Measurements from ENCODE around the gene CAMKV. TPM values are rescaled to one million over a fixed set of nuclear protein-coding genes. Genes with fewer than 3 reads are reported as not detected.

CAMKV gene
- total RNA-seq, 1 donor from 2014 or later: 1.6 TPM

GRCh38 chr3:49903451-49904424 is 34.0 kb upstream of the CAMKV start, which contains the start of gene MST1R:
Gene MST1R (minus strand): TSS chr3:49903873. CDS start chr3:49903609, 264 bp downstream.
- Mint-ChIP-seq H3K4me3 (peak within 1 kb of the TSS; percentile 89), H3K27me3 (no peaks in the 10 kb centered on the region), H3K36me3 (ENCODE audit: low read depth) (peaks cover 1% of the 10 kb centered on the region), H3K27ac (peak within 1 kb of the TSS; percentile 90), H3K9me3 (no peaks in the 10 kb centered on the region), H3K4me1 (peaks cover 31% of the 10 kb centered on the region)
- peak; percentile 98 for DNase-seq
- intact Hi-C loops (cut with micrococcal nuclease): no loop called here

- Mint-ChIP-seq H3K9me3 (no peaks in the 10 kb centered on the region), H3K36me3 (ENCODE audit: low read depth) (no peaks in the 10 kb centered on the region), H3K27me3 (no peaks in the 10 kb centered on the region), H3K4me3 (peak overlapping the region; percentile 89), H3K4me1 (peaks cover 31% of the 10 kb centered on the region), H3K27ac (no peak overlapping the region)
- DNase-seq: no peak
- intact Hi-C loops (cut with micrococcal nuclease): no loop called here
These were observed 33.0 kb upstream of the CAMKV start for GRCh38 chr3:49902511-49903345.

DNA sequence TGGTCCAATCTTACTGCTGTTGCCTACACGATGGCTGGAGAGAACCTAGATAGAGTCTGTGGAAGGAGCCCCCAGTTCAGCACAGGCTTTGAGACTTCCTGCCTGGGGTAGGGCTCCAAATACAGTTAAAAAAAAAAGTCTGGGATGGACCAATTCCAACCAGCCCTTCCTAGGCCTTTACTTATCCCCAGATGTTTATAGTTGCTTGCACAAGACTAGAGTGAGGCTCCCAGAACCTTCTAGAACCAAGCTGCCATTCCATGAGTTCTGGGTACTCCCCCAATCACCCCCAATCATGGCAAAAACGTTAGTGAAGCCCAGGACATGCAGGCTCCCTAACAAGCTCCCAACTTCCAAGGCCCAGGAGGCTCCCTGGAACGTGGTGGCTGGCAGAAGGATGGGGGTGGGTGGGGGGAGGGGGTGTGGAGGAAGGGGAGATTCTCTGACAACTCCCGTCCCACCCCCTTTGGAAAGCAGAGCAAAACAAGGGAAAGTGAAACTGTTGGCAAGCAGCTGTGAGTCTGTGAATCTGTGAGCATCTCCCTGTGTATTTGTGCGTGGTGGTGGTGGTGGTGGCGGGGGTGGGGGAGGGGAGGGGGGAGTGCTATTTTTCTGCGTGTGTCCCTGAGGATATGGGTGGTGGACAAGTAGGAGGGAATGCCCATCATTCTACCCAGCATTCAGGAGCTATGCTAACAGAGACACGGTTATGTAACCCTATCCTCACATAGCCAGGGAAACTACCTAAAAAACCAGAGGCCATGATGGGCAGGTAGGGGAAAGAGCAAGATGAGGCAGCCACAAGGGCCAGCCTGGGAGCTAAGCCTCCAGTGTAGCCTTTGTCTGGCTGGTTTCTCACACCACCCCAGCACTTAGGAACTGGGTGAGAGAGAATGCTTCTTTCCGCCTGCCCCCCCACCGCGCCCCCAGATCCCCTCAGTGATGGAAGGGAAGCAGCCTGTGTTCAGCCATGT is 31.9 kb upstream of the CAMKV start:
- Mint-ChIP-seq H3K27me3 (no peaks in the 10 kb centered on the region), H3K9me3 (no peaks in the 10 kb centered on the region), H3K4me3 (no peak overlapping the region), H3K4me1 (peaks cover 28% of the 10 kb centered on the region), H3K36me3 (ENCODE audit: low read depth) (no peaks in the 10 kb centered on the region), H3K27ac (no peak overlapping the region)
- intact Hi-C loops (cut with micrococcal nuclease): no loop called here
- DNase-seq: peak; percentile 67

DNA sequence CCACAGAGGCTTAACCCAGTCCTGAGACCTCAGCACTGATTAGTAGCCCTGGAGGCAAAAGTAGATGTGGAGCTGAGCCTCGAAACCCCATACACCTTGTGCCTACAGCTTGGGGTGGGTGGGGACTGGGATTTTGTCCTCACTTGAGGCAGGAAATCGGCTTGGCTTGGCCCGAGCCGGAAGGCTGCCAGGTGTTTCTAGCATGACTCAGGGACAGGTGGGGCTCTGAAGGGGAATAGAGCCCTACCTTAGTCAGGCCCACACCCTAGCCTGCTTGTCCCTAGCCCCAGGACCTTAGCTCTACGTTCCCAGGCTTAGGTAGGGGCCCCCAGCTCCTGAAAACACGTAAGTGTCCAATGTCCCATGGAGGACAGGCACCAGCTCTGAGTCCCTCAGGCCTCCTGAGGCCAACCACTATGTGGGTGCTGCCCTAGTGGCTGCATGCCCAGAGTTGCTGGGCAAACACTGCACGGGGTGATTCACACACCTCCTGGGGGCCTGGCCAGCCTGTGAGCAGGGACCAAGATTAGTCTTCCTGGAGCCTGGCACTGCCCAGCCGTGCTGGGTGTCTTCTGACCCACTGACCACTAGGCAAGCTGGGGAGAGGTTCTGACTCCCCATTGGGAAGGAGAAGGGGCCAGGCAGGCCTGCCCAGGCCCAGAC is 30.9 kb upstream of the CAMKV start:
- no peak for DNase-seq
- intact Hi-C loops (cut with micrococcal nuclease): no loop called here
- peaks cover 17% of the 10 kb centered on the region for H3K4me1 Mint-ChIP-seq

GRCh38 chr3:49899815-49900214 is 30.1 kb upstream of the CAMKV start:
- H3K9me3 Mint-ChIP-seq: no peaks in the 10 kb centered on the region
- DNase-seq: no peak
- intact Hi-C loops (cut with micrococcal nuclease): no loop called here
- H3K36me3 Mint-ChIP-seq (ENCODE audit: low read depth): no peaks in the 10 kb centered on the region
- H3K27me3 Mint-ChIP-seq: no peaks in the 10 kb centered on the region
- no peak overlapping the region for H3K4me3 Mint-ChIP-seq
- no peak overlapping the region for H3K27ac Mint-ChIP-seq
- H3K4me1 Mint-ChIP-seq: peaks cover 14% of the 10 kb centered on the region

More for the DNA sequence above, 30.9 kb upstream of the CAMKV start:
- no peaks in the 10 kb centered on the region for H3K36me3 Mint-ChIP-seq (ENCODE audit: low read depth)
- H3K27ac Mint-ChIP-seq: no peak overlapping the region
- no peak overlapping the region for H3K4me3 Mint-ChIP-seq
- H3K9me3 Mint-ChIP-seq: no peaks in the 10 kb centered on the region
- no peaks in the 10 kb centered on the region for H3K27me3 Mint-ChIP-seq

GRCh38 chr3:49898991-49899390 is 29.3 kb upstream of the CAMKV start:
- no peaks in the 10 kb centered on the region for H3K36me3 Mint-ChIP-seq (ENCODE audit: low read depth)
- H3K9me3 Mint-ChIP-seq: no peaks in the 10 kb centered on the region
- no peak overlapping the region for H3K4me3 Mint-ChIP-seq
- no peak for DNase-seq
- intact Hi-C loops (cut with micrococcal nuclease): no loop called here
- H3K27me3 Mint-ChIP-seq: no peaks in the 10 kb centered on the region
- peaks cover 6% of the 10 kb centered on the region for H3K4me1 Mint-ChIP-seq
- no peak overlapping the region for H3K27ac Mint-ChIP-seq

GRCh38 chr3:49896345-49896744 is 26.6 kb upstream of the CAMKV start:
- no peak for DNase-seq
- H3K4me3 Mint-ChIP-seq: no peak overlapping the region
- peaks cover 3% of the 10 kb centered on the region for H3K4me1 Mint-ChIP-seq
- H3K36me3 Mint-ChIP-seq (ENCODE audit: low read depth): no peaks in the 10 kb centered on the region
- no peaks in the 10 kb centered on the region for H3K9me3 Mint-ChIP-seq
- intact Hi-C loops (cut with micrococcal nuclease): no loop called here
- no peaks in the 10 kb centered on the region for H3K27me3 Mint-ChIP-seq
- H3K27ac Mint-ChIP-seq: no peak overlapping the region

GRCh38 chr3:49895791-49896190 is 26.1 kb upstream of the CAMKV start:
- DNase-seq: no peak
- Mint-ChIP-seq H3K27me3 (no peaks in the 10 kb centered on the region), H3K27ac (no peak overlapping the region), H3K9me3 (no peaks in the 10 kb centered on the region), H3K36me3 (ENCODE audit: low read depth) (no peaks in the 10 kb centered on the region), H3K4me3 (no peak overlapping the region), H3K4me1 (no peaks in the 10 kb centered on the region)
- intact Hi-C loops (cut with micrococcal nuclease): no loop called here

GRCh38 chr3:49889296-49889695 is 19.6 kb upstream of the CAMKV start:
- H3K27me3 Mint-ChIP-seq: no peaks in the 10 kb centered on the region

DNA sequence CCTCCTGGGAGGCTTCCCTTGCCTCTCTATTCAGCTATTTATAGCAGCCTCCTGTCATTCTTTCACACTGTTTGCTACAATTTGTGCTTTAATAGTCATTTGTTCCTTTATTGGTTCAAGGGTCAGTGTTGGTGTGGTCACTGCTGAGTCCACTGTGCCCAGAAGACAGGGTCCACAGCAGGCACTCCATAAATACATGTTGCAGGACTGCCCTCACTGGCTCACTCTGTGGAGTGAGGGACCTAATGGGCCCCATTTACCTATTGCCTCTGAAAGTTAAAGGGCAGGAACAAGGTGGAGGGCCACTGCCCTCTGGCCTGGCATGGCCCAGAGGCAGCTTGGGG is 17.2 kb upstream of the CAMKV start:
- intact Hi-C loops (cut with micrococcal nuclease): no loop called here
- H3K4me3 Mint-ChIP-seq: no peak overlapping the region
- H3K27ac Mint-ChIP-seq: no peak overlapping the region
- H3K9me3 Mint-ChIP-seq: no peaks in the 10 kb centered on the region
- H3K36me3 Mint-ChIP-seq (ENCODE audit: low read depth): no peaks in the 10 kb centered on the region
- H3K4me1 Mint-ChIP-seq: no peaks in the 10 kb centered on the region
- peaks cover under 1% of the 10 kb centered on the region for H3K27me3 Mint-ChIP-seq
- DNase-seq: no peak

More at GRCh38 chr3:49889296-49889695, 19.6 kb upstream of the CAMKV start:
- Mint-ChIP-seq H3K27ac (no peak overlapping the region), H3K4me1 (no peaks in the 10 kb centered on the region), H3K36me3 (ENCODE audit: low read depth) (no peaks in the 10 kb centered on the region), H3K9me3 (no peaks in the 10 kb centered on the region), H3K4me3 (no peak overlapping the region)
- DNase-seq: no peak
- intact Hi-C loops (cut with micrococcal nuclease): no loop called here

GRCh38 chr3:49883998-49884397 is 14.3 kb upstream of the CAMKV start:
- H3K4me1 Mint-ChIP-seq: no peaks in the 10 kb centered on the region
- no peaks in the 10 kb centered on the region for H3K36me3 Mint-ChIP-seq (ENCODE audit: low read depth)
- no peak for DNase-seq
- peaks cover 2% of the 10 kb centered on the region for H3K27me3 Mint-ChIP-seq
- no peaks in the 10 kb centered on the region for H3K9me3 Mint-ChIP-seq
- no peak overlapping the region for H3K27ac Mint-ChIP-seq
- intact Hi-C loops (cut with micrococcal nuclease): no loop called here
- H3K4me3 Mint-ChIP-seq: no peak overlapping the region

- Mint-ChIP-seq H3K4me1 (no peaks in the 10 kb centered on the region), H3K27ac (no peak overlapping the region), H3K27me3 (peaks cover 2% of the 10 kb centered on the region), H3K36me3 (ENCODE audit: low read depth) (no peaks in the 10 kb centered on the region), H3K9me3 (no peaks in the 10 kb centered on the region), H3K4me3 (no peak overlapping the region)
- no peak for DNase-seq
- intact Hi-C loops (cut with micrococcal nuclease): no loop called here
These were observed 12.5 kb upstream of the CAMKV start for GRCh38 chr3:49882166-49882565.
